Brain microvascular endothelial cell (primary cell): ENCODE results near the gene PDF.

Source experiments
- DNase-seq: peaks from one replicate; pipeline ENCODE4 v3.0.0-alpha.2; 2020
- H3K27ac ChIP-seq: fragments of 250-450 bp; sonication (Bioruptor Pico); 2 replicates; pipeline ENCODE4 v1.5.1; 2020; ENCODE audit warnings: mild to moderate bottlenecking, moderate library complexity
- H3K27me3 ChIP-seq: fragments of 250-450 bp; sonication (Bioruptor Pico); replicated peaks from 2 replicates; pipeline ENCODE4 v1.5.1; 2020; ENCODE audit warnings: mild to moderate bottlenecking
- H3K36me3 ChIP-seq: fragments of 250-450 bp; sonication (Bioruptor Pico); replicated peaks from 2 replicates; pipeline ENCODE4 v1.5.1; 2020; ENCODE audit warnings: mild to moderate bottlenecking
- H3K4me3 ChIP-seq: 2 replicates; pipeline ENCODE4 v1.5.1; 2011; ENCODE audit warnings: low read depth, mild to moderate bottlenecking, control low read depth, low read length, moderate library complexity
- CTCF ChIP-seq: IDR thresholded peaks from 2 replicates; pipeline ENCODE4 v1.5.1; 2011; ENCODE audit warnings: low read depth, mild to moderate bottlenecking, moderate library complexity, low read length, control low read depth, inconsistent platforms; ENCODE audit errors: missing control alignments
- in situ Hi-C: cut with HindIII; loops from 2 replicates; pipeline ENCODE4 v1.10.0; 2017; ENCODE audit warnings: low sequenced_read_pairs, low pct_ligation_motif_present

The PDF gene

GRCh38 chr16:69326172-69326873, 4.1 kb downstream of the PDF start:
- no peak overlapping the region for H3K4me3 ChIP-seq
- no peak overlapping the region for H3K27ac ChIP-seq
- DNase-seq: no peak
- H3K36me3 ChIP-seq: peaks cover 66% of the 10 kb centered on the region
- TF ChIP-seq CTCF: no peak
- in situ Hi-C loops: no loop called here
- no peaks in the 10 kb centered on the region for H3K27me3 ChIP-seq

- DNase-seq: no peak
- H3K36me3 ChIP-seq: peaks cover 70% of the 10 kb centered on the region
- H3K27me3 ChIP-seq: no peaks in the 10 kb centered on the region
- H3K4me3 ChIP-seq: no peak overlapping the region
- no peak overlapping the region for H3K27ac ChIP-seq
- in situ Hi-C loops: no loop called here
- no peak for TF ChIP-seq CTCF
Measured at GRCh38 chr16:69325784-69326171, 4.6 kb downstream of the PDF start.

- no peak for DNase-seq
- Histone ChIP-seq H3K4me3 (no peak overlapping the region), H3K27ac (no peak overlapping the region), H3K36me3 (peaks cover 80% of the 10 kb centered on the region), H3K27me3 (no peaks in the 10 kb centered on the region)
- in situ Hi-C loops: no loop called here
- no peak for TF ChIP-seq CTCF
Measured at GRCh38 chr16:69324585-69325253, 5.7 kb downstream of the PDF start.

GRCh38 chr16:69324013-69324531, 6.3 kb downstream of the PDF start:
- no peak overlapping the region for H3K27ac ChIP-seq
- H3K4me3 ChIP-seq: no peak overlapping the region
- DNase-seq: no peak
- in situ Hi-C loops: no loop called here
- H3K27me3 ChIP-seq: no peaks in the 10 kb centered on the region
- no peak for TF ChIP-seq CTCF
- H3K36me3 ChIP-seq: peaks cover 87% of the 10 kb centered on the region

- H3K27ac ChIP-seq: no peak overlapping the region
- in situ Hi-C loops: no loop called here
- no peak overlapping the region for H3K4me3 ChIP-seq
- TF ChIP-seq CTCF: no peak
- no peaks in the 10 kb centered on the region for H3K27me3 ChIP-seq
- peaks cover 87% of the 10 kb centered on the region for H3K36me3 ChIP-seq
- no peak for DNase-seq
Measured at GRCh38 chr16:69323415-69323814, 7.0 kb downstream of the PDF start.
